GM11168 (cell line): ENCODE measurements around the gene GRIK1.

Experiments
- in situ Hi-C: fragments of 300-500 bp; cut with MboI; formaldehyde crosslinking; loops from one replicate; pipeline ENCODE4 v1.12.0; 2022; ENCODE audit warnings: low sequenced_read_pairs; ENCODE audit not compliant: unreplicated experiment

GRIK1 gene

GRCh38 chr21:29508301-29508700 is 431.5 kb downstream of the GRIK1 start:
- in situ Hi-C loops, result no loop called here

- in situ Hi-C loops, result no loop called here
Measured at GRCh38 chr21:29506947-29507346, 432.8 kb downstream of the GRIK1 start.

DNA sequence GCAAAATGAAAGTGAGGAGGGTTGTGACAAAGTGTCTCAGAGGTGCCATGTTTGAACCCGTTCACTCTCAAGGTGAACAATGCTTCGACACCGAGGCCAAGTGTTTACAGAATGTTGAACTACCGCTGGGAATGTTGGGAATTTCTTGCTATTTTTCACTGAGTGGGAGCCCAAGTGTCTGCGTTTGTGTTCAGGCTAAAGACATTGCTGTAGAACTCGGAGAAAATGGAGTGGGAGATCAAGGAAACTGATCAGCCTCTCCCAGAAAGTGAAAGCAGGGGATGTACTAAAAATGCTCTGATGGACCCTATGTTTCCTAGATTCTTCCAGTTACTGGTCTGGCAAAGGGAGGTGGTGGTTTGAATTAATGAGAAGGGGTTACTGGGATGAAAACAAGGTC is 433.6 kb downstream of the GRIK1 start:
- in situ Hi-C loops, result no loop called here

DNA sequence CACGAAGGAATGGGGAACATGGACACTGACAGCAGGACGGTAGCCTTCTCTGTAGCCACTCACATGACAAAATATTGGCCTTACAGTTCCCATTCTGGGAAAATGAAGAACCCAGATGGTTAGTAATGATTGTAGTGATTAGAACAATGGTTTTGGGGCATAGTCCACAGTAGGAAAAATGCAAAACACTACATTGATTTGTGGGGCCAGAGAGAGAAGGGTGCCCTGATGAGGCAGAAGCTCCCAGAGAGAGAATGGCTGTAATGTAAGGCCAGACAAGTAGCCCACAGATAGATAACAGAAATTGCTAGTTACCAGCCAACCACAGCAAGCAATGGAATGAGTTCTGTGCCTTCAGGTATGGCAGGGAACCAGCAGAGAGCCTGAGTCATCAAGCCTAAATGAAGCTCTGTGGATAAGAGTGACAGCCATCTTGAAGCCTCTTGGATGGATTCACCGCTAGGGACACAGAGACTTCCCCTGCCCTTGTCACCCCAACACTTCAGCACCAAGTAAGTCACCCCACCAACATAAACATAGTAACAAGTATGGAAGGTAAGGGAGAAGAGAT is 435.0 kb downstream of the GRIK1 start:
- in situ Hi-C loops, result no loop called here

GRCh38 chr21:29501451-29501850 is 438.3 kb downstream of the GRIK1 start:
- in situ Hi-C loops, result no loop called here

DNA sequence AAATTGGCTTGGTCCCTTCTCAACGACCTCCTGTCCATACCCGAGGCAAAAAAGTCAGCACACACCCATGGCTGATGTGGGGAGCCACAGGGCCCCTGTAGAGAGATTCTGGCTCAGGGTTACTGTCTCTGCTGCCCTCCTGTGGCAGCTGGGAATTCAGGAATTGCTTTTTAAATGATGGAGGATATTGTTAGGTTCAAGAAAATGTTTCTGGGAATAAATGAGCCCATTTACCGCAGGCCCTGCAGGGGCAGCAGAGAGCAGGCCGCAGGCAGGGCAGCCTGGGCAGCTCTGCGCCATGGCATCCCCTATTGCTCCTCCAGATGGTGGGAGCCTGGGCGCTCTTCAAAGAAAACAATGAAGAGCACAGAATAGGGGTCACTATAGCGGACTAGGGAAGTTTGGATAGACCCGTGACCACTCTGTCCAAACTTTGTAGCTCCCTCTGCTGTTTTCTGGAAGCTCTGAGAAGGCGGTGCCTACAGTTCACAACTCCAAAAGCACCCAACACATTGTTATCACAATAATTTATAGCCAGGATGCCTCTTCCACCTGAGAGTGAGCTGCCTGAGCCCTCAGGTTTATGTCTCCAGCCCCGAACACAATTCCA is 440.0 kb downstream of the GRIK1 start:
- in situ Hi-C loops, result no loop called here

DNA sequence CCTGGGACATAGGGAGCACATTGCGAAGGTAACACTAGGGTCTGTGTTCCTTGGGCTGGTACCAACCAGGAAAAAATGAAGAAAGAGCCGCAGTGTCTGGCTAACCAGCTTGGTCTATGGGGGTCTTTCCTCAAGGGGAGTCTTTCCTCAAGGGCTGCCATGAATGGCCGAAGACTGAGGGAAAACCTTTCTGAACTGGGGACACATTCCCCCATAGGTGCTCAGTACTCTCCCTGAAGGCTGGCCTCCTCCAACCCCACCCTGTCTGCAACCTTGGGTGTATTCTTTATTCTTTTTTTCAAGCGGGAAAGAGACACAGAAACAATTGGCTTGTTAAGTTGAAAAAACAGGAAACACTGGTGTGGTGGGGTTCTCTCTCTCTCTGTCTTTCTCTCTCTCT is 440.6 kb downstream of the GRIK1 start:
- in situ Hi-C loops, result no loop called here

GRCh38 chr21:29496337-29496736 is 443.5 kb downstream of the GRIK1 start:
- in situ Hi-C loops, result no loop called here

GRCh38 chr21:29490016-29490415 is 449.8 kb downstream of the GRIK1 start:
- in situ Hi-C loops, result no loop called here

GRCh38 chr21:29487154-29487553 is 452.6 kb downstream of the GRIK1 start:
- in situ Hi-C loops, result loop anchor here (10.0 kb wide), 1 partner anchor 368 kb away; no protein-coding TSS in a partner anchor
